Astrocyte (in vitro differentiated cells and primary cell): Measurements from ENCODE around the gene GADD45GIP1. TPM values are rescaled to one million over a fixed set of nuclear protein-coding genes. Genes with fewer than 3 reads are reported as not detected.

Source experiments
- DNase-seq: peaks from one replicate; pipeline ENCODE4 v3.0.0-alpha.2; 2010; ENCODE audit warnings: low read depth
- FAIRE-seq: peaks from 2 replicates; lab custom pipeline; 2011; peaks lifted over from hg19 to GRCh38; lab: Jason Lieb, UNC
- H2AFZ ChIP-seq: 2 replicates; pipeline ENCODE4 v1.6.0; 2012; ENCODE audit warnings: low read depth, low read length, inconsistent platforms
- H3K27ac ChIP-seq: 2 replicates; pipeline ENCODE4 v1.5.1; 2011; ENCODE audit warnings: low read depth, low read length, inconsistent platforms
- H3K27me3 ChIP-seq: 2 replicates; pipeline ENCODE4 v1.6.0; 2011; ENCODE audit warnings: low read length, inconsistent platforms; ENCODE audit not compliant: insufficient read depth
- H3K36me3 ChIP-seq: 2 replicates; pipeline ENCODE4 v1.5.1; 2011; ENCODE audit warnings: low read length, inconsistent platforms; ENCODE audit not compliant: insufficient read depth
- H3K4me1 ChIP-seq: 2 replicates; pipeline ENCODE4 v1.5.1; 2011; ENCODE audit warnings: low read length, inconsistent platforms; ENCODE audit not compliant: insufficient read depth
- H3K4me2 ChIP-seq: 2 replicates; pipeline ENCODE4 v1.6.0; 2012; ENCODE audit warnings: low read length, inconsistent platforms
- H3K4me3 ChIP-seq: 2 replicates; pipeline ENCODE4 v1.5.1; 2011; ENCODE audit warnings: low read depth, mild to moderate bottlenecking, low read length, inconsistent platforms; ENCODE audit not compliant: insufficient read depth
- H3K79me2 ChIP-seq: 2 replicates; pipeline ENCODE4 v1.6.0; 2012; ENCODE audit warnings: mild to moderate bottlenecking, low read length, inconsistent platforms; ENCODE audit not compliant: insufficient read depth
- H3K9ac ChIP-seq: 2 replicates; pipeline ENCODE4 v1.6.0; 2012; ENCODE audit warnings: mild to moderate bottlenecking, low read length, inconsistent platforms
- H3K9me3 ChIP-seq: 2 replicates; pipeline ENCODE4 v1.5.1; 2012; ENCODE audit warnings: low read depth, mild to moderate bottlenecking, low read length, inconsistent platforms; ENCODE audit not compliant: insufficient read depth
- H4K20me1 ChIP-seq: 2 replicates; pipeline ENCODE4 v1.6.0; 2012; ENCODE audit warnings: low read length, inconsistent platforms; ENCODE audit not compliant: insufficient read depth
- H3K27ac Mint-ChIP-seq: one replicate; pipeline ENCODE4 v1.8.0; 2021; ENCODE audit warnings: mild to moderate bottlenecking, mixed read lengths; ENCODE audit not compliant: unreplicated experiment
- H3K27me3 Mint-ChIP-seq: one replicate; pipeline ENCODE4 v1.8.0; 2021; ENCODE audit warnings: low read depth, mixed read lengths; ENCODE audit not compliant: unreplicated experiment
- H3K36me3 Mint-ChIP-seq: one replicate; pipeline ENCODE4 v1.8.0; 2021; ENCODE audit warnings: low read depth, mixed read lengths; ENCODE audit not compliant: unreplicated experiment
- H3K4me1 Mint-ChIP-seq: one replicate; pipeline ENCODE4 v1.8.0; 2021; ENCODE audit warnings: low read depth, mixed read lengths; ENCODE audit not compliant: unreplicated experiment
- H3K4me3 Mint-ChIP-seq: one replicate; pipeline ENCODE4 v1.8.0; 2021; ENCODE audit warnings: mild to moderate bottlenecking, moderate library complexity, mixed read lengths; ENCODE audit not compliant: unreplicated experiment
- H3K9me3 Mint-ChIP-seq: one replicate; pipeline ENCODE4 v1.8.0; 2021; ENCODE audit warnings: mild to moderate bottlenecking, mixed read lengths; ENCODE audit not compliant: unreplicated experiment
- EZH2 ChIP-seq: IDR thresholded peaks from 2 replicates; pipeline ENCODE4 v1.6.1; 2012; ENCODE audit warnings: mild to moderate bottlenecking, low read length, inconsistent platforms; ENCODE audit not compliant: insufficient read depth
- total RNA-seq: library from RNA; stranded (reverse); gene quantifications from 2 replicates; pipeline ENCODE4 v1.2.1, GENCODE V29; 2021
- TF ChIP-seq, protein P1 (sequence below): IDR thresholded peaks from 2 replicates; pipeline ENCODE4 v1.5.1; 2011; ENCODE audit warnings: low read depth, mild to moderate bottlenecking, inconsistent platforms, low read length, moderate library complexity; ENCODE audit not compliant: insufficient read depth

GADD45GIP1 gene
- total RNA-seq, 1 donor from 2014 or later, result 35.5 TPM

DNA sequence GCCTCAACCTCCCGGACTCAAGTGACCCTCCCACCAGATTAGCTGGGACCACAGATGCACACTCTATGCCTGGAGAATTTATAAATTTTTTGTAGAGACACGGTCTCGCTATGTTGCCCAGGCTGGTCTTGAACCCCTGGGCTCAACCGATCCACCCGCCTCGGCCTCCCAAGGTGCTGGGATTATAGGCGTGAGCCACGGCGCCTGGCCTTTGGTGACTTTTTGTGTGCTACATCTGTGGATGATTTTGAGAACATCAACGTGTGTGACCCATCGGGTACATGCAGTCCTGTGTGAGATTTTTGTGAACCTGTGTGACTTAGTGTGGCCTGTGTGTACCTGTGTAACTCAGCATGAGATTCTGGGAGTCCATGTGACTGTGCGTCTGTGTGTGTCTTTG is 29.7 kb upstream of the GADD45GIP1 start:
- FAIRE-seq (no peak), DNase-seq (no peak)
- H2AFZ ChIP-seq, result no peak overlapping the region
- no peak overlapping the region for H3K4me2 ChIP-seq
- H3K27ac ChIP-seq, result no peak overlapping the region
- no peak overlapping the region for H3K4me3 Mint-ChIP-seq
- peaks cover 2% of the 10 kb centered on the region for H3K36me3 Mint-ChIP-seq
- peaks cover 35% of the 10 kb centered on the region for H3K27me3 Mint-ChIP-seq
- no peaks in the 10 kb centered on the region for H3K9me3 ChIP-seq
- H3K27me3 ChIP-seq, result no peaks in the 10 kb centered on the region
- H3K4me1 ChIP-seq, result peaks cover 18% of the 10 kb centered on the region
- no peaks in the 10 kb centered on the region for H3K36me3 ChIP-seq
- H3K4me1 Mint-ChIP-seq, result peaks cover 2% of the 10 kb centered on the region
- H3K79me2 ChIP-seq, result no peaks in the 10 kb centered on the region
- TF ChIP-seq EZH2, result no peak
- TF ChIP-seq, protein P1, sequence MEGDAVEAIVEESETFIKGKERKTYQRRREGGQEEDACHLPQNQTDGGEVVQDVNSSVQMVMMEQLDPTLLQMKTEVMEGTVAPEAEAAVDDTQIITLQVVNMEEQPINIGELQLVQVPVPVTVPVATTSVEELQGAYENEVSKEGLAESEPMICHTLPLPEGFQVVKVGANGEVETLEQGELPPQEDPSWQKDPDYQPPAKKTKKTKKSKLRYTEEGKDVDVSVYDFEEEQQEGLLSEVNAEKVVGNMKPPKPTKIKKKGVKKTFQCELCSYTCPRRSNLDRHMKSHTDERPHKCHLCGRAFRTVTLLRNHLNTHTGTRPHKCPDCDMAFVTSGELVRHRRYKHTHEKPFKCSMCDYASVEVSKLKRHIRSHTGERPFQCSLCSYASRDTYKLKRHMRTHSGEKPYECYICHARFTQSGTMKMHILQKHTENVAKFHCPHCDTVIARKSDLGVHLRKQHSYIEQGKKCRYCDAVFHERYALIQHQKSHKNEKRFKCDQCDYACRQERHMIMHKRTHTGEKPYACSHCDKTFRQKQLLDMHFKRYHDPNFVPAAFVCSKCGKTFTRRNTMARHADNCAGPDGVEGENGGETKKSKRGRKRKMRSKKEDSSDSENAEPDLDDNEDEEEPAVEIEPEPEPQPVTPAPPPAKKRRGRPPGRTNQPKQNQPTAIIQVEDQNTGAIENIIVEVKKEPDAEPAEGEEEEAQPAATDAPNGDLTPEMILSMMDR, result no peak
- no peaks in the 10 kb centered on the region for H4K20me1 ChIP-seq
- no peak overlapping the region for H3K4me3 ChIP-seq
- H3K9ac ChIP-seq, result no peak overlapping the region
- H3K9me3 Mint-ChIP-seq, result no peaks in the 10 kb centered on the region
- H3K27ac Mint-ChIP-seq, result no peak overlapping the region

DNA sequence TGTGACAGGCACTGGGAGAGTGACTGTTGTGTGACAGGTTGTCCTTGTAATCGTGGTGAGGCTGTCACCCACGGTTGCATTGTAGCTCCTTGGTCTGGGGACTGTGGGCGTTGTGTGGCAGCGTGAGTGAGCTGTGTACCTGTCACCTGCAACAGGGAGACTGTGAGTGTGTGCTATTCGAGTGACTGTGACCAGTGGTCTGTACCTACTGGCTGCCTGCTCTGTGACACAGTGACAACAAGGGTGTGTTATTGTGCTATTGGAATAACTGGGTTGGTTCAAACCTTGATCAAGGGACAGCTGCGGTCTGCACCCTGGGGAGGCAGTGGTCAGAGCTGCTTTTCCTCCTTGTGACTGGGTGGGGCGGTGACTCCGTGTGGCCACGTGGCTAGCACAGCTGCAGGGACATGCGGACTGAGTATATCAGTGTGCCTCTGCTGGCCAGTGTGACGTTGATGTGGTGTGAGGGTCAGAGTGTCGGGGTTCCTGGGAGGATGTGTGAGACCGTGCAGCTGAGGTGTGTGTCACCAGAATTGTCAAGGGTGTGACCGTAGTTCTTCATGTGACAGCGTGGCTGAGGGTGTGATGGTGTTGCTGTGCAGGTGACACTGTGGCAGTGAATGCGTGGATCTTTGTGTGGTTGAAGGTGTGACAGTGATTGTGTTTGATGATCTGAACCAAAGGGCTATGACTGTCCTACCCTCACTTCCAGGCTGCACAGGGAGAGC is 28.2 kb upstream of the GADD45GIP1 start:
- H3K4me2 ChIP-seq, result peak overlapping the region; percentile 38
- DNase-seq, result peak; percentile 74
- no peak overlapping the region for H2AFZ ChIP-seq

More for the DNA sequence above, 28.2 kb upstream of the GADD45GIP1 start:
- H3K27ac ChIP-seq, result no peak overlapping the region
- Mint-ChIP-seq H3K4me3 (no peak overlapping the region), H3K27ac (no peak overlapping the region), H3K9me3 (no peaks in the 10 kb centered on the region), H3K36me3 (peaks cover 2% of the 10 kb centered on the region), H3K27me3 (peaks cover 27% of the 10 kb centered on the region), H3K4me1 (peaks cover 2% of the 10 kb centered on the region)
- no peak for TF ChIP-seq EZH2
- TF ChIP-seq, protein P1, result no peak
- peak; percentile 70 for FAIRE-seq
- no peaks in the 10 kb centered on the region for H3K36me3 ChIP-seq
- H3K9me3 ChIP-seq, result no peaks in the 10 kb centered on the region
- H4K20me1 ChIP-seq, result no peaks in the 10 kb centered on the region
- H3K9ac ChIP-seq, result peak overlapping the region; percentile 27
- H3K79me2 ChIP-seq, result no peaks in the 10 kb centered on the region
- H3K27me3 ChIP-seq, result no peaks in the 10 kb centered on the region
- no peak overlapping the region for H3K4me3 ChIP-seq
- peaks cover 18% of the 10 kb centered on the region for H3K4me1 ChIP-seq
